PC-9 (cell line): ENCODE measurements around the gene LCLAT1. TPM values are rescaled to one million over a fixed set of nuclear protein-coding genes. Genes with fewer than 3 reads are reported as not detected.

Experiments
- BruUV-seq: library from RNA; stranded (reverse); fragments of 400-500 nt; replicated peaks from 2 replicates; lab custom pipeline; 2021; lab: Mats Ljungman, UMichigan
- CTCF ChIA-PET: fragments of 300-600 bp; sonication (Branson Sonifier 250); formaldehyde crosslinking; loops from one replicate; lab custom pipeline; 2022; ENCODE audit warnings: antibody characterized with exemption; lab: Charles Lee
- POLR2A ChIA-PET: fragments of 300-600 bp; sonication (Branson Sonifier 250); formaldehyde crosslinking; loops from one replicate; lab custom pipeline; 2022; ENCODE audit warnings: antibody characterized with exemption; ENCODE audit not compliant: unreplicated experiment; lab: Charles Lee
- DNase-seq, 2 experiments: peaks; one replicate each; pipeline versions ENCODE4 v3.0.0 to v3.0.0-alpha.2; 2015 to 2022; ENCODE audit warnings: mixed read lengths in 1 of 2
- H2AFZ ChIP-seq: fragments of 200-600 bp; sonication (generic); 2 replicates; pipeline ENCODE4 v1.8.1; 2017; ENCODE audit warnings: antibody characterized with exemption
- H3F3A ChIP-seq: fragments of 200-600 bp; sonication (generic); 2 replicates; pipeline ENCODE4 v1.8.1; 2017; ENCODE audit warnings: antibody characterized with exemption, mild to moderate bottlenecking, low read depth; ENCODE audit not compliant: insufficient read depth
- H3K27ac ChIP-seq: fragments of 200-600 bp; sonication (generic); 2 replicates; pipeline ENCODE4 v1.6.1; 2016; ENCODE audit warnings: mixed run types
- H3K27me3 ChIP-seq: fragments of 200-600 bp; sonication (generic); 2 replicates; pipeline ENCODE4 v1.6.1; 2016; ENCODE audit warnings: low read depth, mixed run types; ENCODE audit not compliant: insufficient read depth
- H3K36me3 ChIP-seq: fragments of 200-600 bp; sonication (generic); 2 replicates; pipeline ENCODE4 v1.6.1; 2016; ENCODE audit warnings: low read depth, mixed run types
- H3K4me1 ChIP-seq: fragments of 200-600 bp; sonication (generic); replicated peaks from 2 replicates; pipeline ENCODE4 v1.6.1; 2016; ENCODE audit warnings: mixed run types; ENCODE audit not compliant: insufficient read depth
- H3K4me2 ChIP-seq: fragments of 200-600 bp; sonication (generic); 2 replicates; pipeline ENCODE4 v1.6.1; 2017; ENCODE audit warnings: mixed run types
- H3K4me3 ChIP-seq: fragments of 200-600 bp; sonication (generic); 2 replicates; pipeline ENCODE4 v1.6.1; 2016; ENCODE audit warnings: mixed run types
- H3K79me2 ChIP-seq: fragments of 200-600 bp; sonication (generic); 2 replicates; pipeline ENCODE4 v1.6.1; 2017; ENCODE audit warnings: low read depth, mixed run types
- H3K9me2 ChIP-seq: fragments of 200-600 bp; sonication (generic); 2 replicates; pipeline ENCODE4 v1.8.1; 2017; ENCODE audit warnings: mild to moderate bottlenecking; ENCODE audit not compliant: insufficient read depth
- H3K9me3 ChIP-seq: fragments of 200-600 bp; sonication (generic); 2 replicates; pipeline ENCODE4 v1.8.1; 2016; ENCODE audit warnings: low read depth; ENCODE audit not compliant: insufficient read depth
- H4K20me1 ChIP-seq: fragments of 200-600 bp; sonication (generic); 2 replicates; pipeline ENCODE4 v1.8.1; 2017; ENCODE audit not compliant: insufficient read depth
- EZH2 ChIP-seq: fragments of 200-600 bp; sonication (generic); IDR thresholded peaks from 2 replicates; pipeline ENCODE4 v1.8.0; 2017; ENCODE audit warnings: antibody characterized with exemption, low read depth
- intact Hi-C: fragments of 100-400 bp; cut with micrococcal nuclease; formaldehyde crosslinking; loops from one replicate; pipeline ENCODE4 v1.10.0; 2022; ENCODE audit not compliant: unreplicated experiment
- total RNA-seq: library from RNA; stranded (reverse); gene quantifications from 2 replicates; pipeline ENCODE4 v1.2.3, GENCODE V29; 2021
- TF ChIP-seq, protein P1 (sequence below): fragments of 200-600 bp; sonication (generic); conservative IDR thresholded peaks from 2 replicates; pipeline ENCODE4 v1.6.1; 2017; ENCODE audit warnings: mixed run types, antibody characterized with exemption, mild to moderate bottlenecking, moderate library complexity

LCLAT1 gene
- total RNA-seq, 1 experiment from 2014 or later, result 35.7 TPM

DNA sequence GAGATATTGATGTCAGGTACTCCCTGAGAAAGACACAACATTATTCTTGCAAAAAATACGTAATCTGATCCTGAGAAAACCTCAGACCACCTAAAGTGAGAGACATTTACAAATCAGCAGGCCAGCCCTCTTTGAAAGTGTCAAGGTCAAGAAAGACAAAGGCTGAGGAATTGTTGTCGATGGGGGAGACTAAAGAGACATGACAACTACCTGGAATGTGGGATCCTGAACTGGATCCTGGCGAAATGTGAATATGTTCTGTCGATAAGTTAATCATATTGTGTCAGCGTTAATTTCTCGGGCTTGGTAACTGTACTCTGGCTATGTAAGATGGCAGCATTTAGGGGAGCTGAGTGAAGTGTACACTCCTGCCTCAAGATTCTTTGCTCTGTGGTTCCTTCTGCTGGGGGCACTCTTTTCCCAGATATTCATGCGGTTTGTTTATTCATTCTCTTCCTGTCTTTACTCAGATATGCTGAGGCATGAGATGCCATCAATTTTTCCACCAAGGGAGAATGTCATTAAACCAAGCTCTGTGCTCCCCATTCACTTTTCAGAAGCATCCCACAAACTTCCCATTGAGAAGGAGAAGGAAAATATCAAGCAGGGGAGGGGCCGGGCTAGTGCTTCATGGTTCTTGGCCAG, 205.3 kb downstream of the LCLAT1 start:
- no peak for DNase-seq
- Histone ChIP-seq H3K27ac (no peak overlapping the region), H2AFZ (no peak overlapping the region), H3K4me1 (no peaks in the 10 kb centered on the region), H3K36me3 (no peaks in the 10 kb centered on the region), H3K9me2 (no peaks in the 10 kb centered on the region), H3K27me3 (no peaks in the 10 kb centered on the region), H3F3A (no peaks in the 10 kb centered on the region), H4K20me1 (no peaks in the 10 kb centered on the region), H3K4me3 (no peak overlapping the region), H3K9me3 (no peaks in the 10 kb centered on the region), H3K79me2 (no peaks in the 10 kb centered on the region), H3K4me2 (no peak overlapping the region)
- CTCF ChIA-PET, result no interaction called here
- no TSS peak for BruUV-seq
- POLR2A ChIA-PET, result no interaction called here
- intact Hi-C loops, result no loop called here
- TF ChIP-seq EZH2, result no peak
- TF ChIP-seq, protein P1, sequence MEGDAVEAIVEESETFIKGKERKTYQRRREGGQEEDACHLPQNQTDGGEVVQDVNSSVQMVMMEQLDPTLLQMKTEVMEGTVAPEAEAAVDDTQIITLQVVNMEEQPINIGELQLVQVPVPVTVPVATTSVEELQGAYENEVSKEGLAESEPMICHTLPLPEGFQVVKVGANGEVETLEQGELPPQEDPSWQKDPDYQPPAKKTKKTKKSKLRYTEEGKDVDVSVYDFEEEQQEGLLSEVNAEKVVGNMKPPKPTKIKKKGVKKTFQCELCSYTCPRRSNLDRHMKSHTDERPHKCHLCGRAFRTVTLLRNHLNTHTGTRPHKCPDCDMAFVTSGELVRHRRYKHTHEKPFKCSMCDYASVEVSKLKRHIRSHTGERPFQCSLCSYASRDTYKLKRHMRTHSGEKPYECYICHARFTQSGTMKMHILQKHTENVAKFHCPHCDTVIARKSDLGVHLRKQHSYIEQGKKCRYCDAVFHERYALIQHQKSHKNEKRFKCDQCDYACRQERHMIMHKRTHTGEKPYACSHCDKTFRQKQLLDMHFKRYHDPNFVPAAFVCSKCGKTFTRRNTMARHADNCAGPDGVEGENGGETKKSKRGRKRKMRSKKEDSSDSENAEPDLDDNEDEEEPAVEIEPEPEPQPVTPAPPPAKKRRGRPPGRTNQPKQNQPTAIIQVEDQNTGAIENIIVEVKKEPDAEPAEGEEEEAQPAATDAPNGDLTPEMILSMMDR, result no peak

DNA sequence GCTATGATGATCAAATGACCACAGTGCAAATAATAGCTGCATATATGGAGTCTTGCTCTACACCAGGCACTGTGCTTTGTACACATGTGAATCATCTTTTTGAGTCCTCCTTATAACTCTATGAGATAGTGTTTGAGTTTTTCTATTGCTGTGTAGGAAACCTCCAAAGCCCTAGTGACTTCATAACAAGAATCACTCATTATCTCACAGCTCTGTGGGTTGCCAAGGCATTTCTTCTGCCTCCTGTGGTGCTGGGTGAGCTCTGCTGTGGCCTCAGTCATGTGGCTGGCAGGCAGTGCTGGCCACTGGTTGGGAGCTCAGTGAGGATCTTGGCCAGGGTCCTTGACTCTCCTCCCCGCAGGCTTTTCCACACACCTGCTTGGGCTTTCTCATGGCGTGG, 206.8 kb downstream of the LCLAT1 start:
- no peaks in the 10 kb centered on the region for H3K9me2 ChIP-seq
- H4K20me1 ChIP-seq, result no peaks in the 10 kb centered on the region
- H3K79me2 ChIP-seq, result no peaks in the 10 kb centered on the region
- no peaks in the 10 kb centered on the region for H3K36me3 ChIP-seq
- no peaks in the 10 kb centered on the region for H3K9me3 ChIP-seq
- no peaks in the 10 kb centered on the region for H3K27me3 ChIP-seq
- H3K4me1 ChIP-seq, result no peaks in the 10 kb centered on the region
- H3K4me2 ChIP-seq, result no peak overlapping the region
- TF ChIP-seq, protein P1, result no peak
- no peak for TF ChIP-seq EZH2
- intact Hi-C loops, result no loop called here
- no peak for DNase-seq
- CTCF ChIA-PET, result no interaction called here
- H3K4me3 ChIP-seq, result no peak overlapping the region
- POLR2A ChIA-PET, result no interaction called here
- no peak overlapping the region for H3K27ac ChIP-seq
- H2AFZ ChIP-seq, result no peak overlapping the region
- BruUV-seq, result no TSS peak
- no peaks in the 10 kb centered on the region for H3F3A ChIP-seq

DNA sequence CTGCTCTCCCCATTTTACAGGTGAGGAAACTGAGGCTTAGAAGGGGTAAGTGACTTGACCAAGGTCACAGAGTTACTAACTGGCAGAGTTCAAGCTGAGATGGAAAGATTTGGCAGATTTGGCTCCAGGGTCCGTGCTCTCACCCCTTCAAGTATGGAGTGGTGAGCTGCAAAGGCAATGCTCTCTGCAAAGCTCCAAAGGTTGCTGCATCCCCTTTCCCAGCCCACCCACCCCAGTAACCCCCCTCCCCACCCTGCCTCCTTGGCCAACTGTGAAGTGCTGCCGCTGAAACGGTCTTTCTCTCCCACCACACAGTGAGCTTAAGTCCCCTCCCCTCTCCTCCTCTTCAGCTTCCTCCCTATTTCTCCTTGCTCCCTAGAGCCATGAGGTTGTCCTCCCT, 207.4 kb downstream of the LCLAT1 start:
- Histone ChIP-seq H3K27ac (no peak overlapping the region), H4K20me1 (no peaks in the 10 kb centered on the region), H3K4me3 (no peak overlapping the region), H3K9me2 (no peaks in the 10 kb centered on the region), H3K27me3 (no peaks in the 10 kb centered on the region), H3K4me2 (no peak overlapping the region), H2AFZ (no peak overlapping the region), H3K36me3 (no peaks in the 10 kb centered on the region), H3K4me1 (no peaks in the 10 kb centered on the region), H3K79me2 (no peaks in the 10 kb centered on the region), H3K9me3 (no peaks in the 10 kb centered on the region), H3F3A (no peaks in the 10 kb centered on the region)
- intact Hi-C loops, result no loop called here
- ChIA-PET CTCF (interaction anchor here (0.6 kb wide), 1 partner anchor 111 kb away, joined by 4 read pairs; no protein-coding TSS in a partner anchor), POLR2A (no interaction called here)
- no peak for TF ChIP-seq EZH2
- TF ChIP-seq, protein P1, result no peak
- no peak for DNase-seq
- no TSS peak for BruUV-seq
